Body of pancreas (tissue), 4 donors: Measurements from ENCODE around the gene SLC2A10.

Experiments
- CTCF ChIP-seq, 7 experiments: fragments of 450-650 bp in 4 of 7; fragments of 200-600 bp in 3 of 7; sonication (generic) in 3 of 7; IDR thresholded peaks; one replicate each; pipeline ENCODE4 v1.5.1; 2016 to 2019; ENCODE audit warnings: antibody characterized with exemption in 7 of 7
- POLR2A ChIP-seq, 3 donors: fragments of 450-650 bp; IDR thresholded peaks; one replicate each; pipeline ENCODE4 v1.6.1; 2016; ENCODE audit warnings: antibody characterized with exemption in 3 of 3, mild to moderate bottlenecking in 2 of 3

- TF ChIP-seq POLR2A (IDR thresholded peaks at IDR 0.05) (no peak), CTCF (IDR thresholded peaks at IDR 0.05) (no peak)
Measured at GRCh38 chr20:46715292-46715756, 5.9 kb downstream of the SLC2A10 start.
